ENCODE data around the gene NSD1.

DNA sequence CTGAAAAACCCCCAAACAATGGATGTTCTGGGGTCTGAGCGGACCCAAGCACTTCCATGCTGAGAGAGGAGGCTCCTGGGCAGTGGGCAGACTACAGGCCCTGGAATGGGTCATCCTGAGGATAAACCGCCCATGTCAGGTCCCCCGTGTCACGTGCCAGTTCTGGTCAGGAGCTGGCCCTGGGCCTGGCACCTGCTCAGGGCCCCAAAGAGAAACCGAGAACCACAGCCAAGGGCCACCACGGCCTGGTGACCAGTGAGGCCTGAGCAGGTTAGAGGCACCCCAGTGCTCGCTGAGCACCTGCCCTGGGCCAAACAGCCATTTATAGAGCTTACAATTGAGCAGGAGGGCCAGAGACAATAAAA, 202.1 kb downstream of the NSD1 start:
- TF ChIP-seq, protein P1, sequence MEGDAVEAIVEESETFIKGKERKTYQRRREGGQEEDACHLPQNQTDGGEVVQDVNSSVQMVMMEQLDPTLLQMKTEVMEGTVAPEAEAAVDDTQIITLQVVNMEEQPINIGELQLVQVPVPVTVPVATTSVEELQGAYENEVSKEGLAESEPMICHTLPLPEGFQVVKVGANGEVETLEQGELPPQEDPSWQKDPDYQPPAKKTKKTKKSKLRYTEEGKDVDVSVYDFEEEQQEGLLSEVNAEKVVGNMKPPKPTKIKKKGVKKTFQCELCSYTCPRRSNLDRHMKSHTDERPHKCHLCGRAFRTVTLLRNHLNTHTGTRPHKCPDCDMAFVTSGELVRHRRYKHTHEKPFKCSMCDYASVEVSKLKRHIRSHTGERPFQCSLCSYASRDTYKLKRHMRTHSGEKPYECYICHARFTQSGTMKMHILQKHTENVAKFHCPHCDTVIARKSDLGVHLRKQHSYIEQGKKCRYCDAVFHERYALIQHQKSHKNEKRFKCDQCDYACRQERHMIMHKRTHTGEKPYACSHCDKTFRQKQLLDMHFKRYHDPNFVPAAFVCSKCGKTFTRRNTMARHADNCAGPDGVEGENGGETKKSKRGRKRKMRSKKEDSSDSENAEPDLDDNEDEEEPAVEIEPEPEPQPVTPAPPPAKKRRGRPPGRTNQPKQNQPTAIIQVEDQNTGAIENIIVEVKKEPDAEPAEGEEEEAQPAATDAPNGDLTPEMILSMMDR (IDR thresholded peaks at IDR 0.05; ENCODE audit: low read depth, low read length, poor library complexity, severe bottlenecking), result no peak
- no peak for TF ChIP-seq EZH2phosphoT487 (IDR thresholded peaks at IDR 0.05; ENCODE audit: borderline replicate concordance, low read length)

Measured in DOHH2 (cell line).